ENCODE measurements around the gene TMEM256.

- TF ChIP-seq OSR1 (CRISPR knock-in tag; IDR thresholded peaks at IDR 0.05), result no peak
- TF ChIP-seq SNAI2 (CRISPR knock-in tag; IDR thresholded peaks at IDR 0.05), result no peak
- TF ChIP-seq ZNF8 (CRISPR knock-in tag; IDR thresholded peaks at IDR 0.05), result no peak
- TF ChIP-seq ARNTL (CRISPR knock-in tag; IDR thresholded peaks at IDR 0.05; ENCODE audit: borderline replicate concordance, low read depth), result no peak
- no peak for TF ChIP-seq ZNF70 (CRISPR knock-in tag; IDR thresholded peaks at IDR 0.05)
- TF ChIP-seq, protein P1, sequence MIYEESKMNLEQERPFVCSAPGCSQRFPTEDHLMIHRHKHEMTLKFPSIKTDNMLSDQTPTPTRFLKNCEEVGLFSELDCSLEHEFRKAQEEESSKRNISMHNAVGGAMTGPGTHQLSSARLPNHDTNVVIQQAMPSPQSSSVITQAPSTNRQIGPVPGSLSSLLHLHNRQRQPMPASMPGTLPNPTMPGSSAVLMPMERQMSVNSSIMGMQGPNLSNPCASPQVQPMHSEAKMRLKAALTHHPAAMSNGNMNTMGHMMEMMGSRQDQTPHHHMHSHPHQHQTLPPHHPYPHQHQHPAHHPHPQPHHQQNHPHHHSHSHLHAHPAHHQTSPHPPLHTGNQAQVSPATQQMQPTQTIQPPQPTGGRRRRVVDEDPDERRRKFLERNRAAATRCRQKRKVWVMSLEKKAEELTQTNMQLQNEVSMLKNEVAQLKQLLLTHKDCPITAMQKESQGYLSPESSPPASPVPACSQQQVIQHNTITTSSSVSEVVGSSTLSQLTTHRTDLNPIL (CRISPR knock-in tag; IDR thresholded peaks at IDR 0.05; ENCODE audit: low read depth), result no peak
- TF ChIP-seq ESRRG (CRISPR knock-in tag; IDR thresholded peaks at IDR 0.05), result no peak
Measured at GRCh38 chr17:7413346-7413985, 9.6 kb upstream of the TMEM256 start.
